Fibroblast of gingiva (primary cell): ENCODE results near the gene NUF2.
"Not testable (repeated sequence)": the region's sequence is repeated elsewhere in the genome, so short reads cannot be mapped to it uniquely, and the experiment has no call there.

Experiments used
- DNase-seq: peaks from one replicate; pipeline ENCODE4 v3.0.0-alpha.2; 2011; ENCODE audit warnings: low read depth

The NUF2 gene

GRCh38 chr1:163321311-163322305, at the start of gene NUF2:
Gene NUF2 (plus strand): TSS chr1:163321954. CDS start chr1:163326052, 4,098 bp downstream.
- peak; percentile 99 for DNase-seq

DNA sequence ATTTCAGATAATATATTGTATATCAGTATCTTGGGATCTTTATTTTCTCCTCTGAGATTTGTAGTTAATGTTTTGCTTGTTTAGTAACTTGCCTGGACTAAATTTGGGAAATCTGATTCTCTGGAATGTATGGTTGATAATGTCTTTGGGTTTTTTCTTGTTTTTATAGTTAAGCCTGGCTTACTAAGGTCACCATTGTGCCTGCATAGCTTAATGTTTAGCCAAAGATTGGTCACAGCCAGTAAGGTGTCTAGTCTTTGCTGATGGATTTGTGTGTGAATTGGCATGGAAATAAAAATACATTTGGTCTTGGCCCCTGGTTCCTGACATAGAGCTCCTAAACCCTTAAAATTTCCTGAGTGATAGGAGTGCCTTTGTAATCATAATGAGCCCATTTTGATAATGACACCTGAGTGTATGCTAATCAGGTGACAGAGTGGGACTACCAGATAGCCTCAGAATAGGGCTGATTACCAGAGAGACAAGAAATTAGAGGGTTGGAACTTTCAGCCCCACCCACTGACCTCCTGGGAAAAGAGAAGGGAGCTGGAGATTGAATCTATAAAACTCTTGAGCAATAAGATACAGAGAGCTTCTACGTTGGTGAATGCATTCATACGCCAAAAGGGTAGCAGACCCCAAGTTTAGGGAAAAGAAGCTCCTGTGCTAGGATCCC, 47.9 kb upstream of the NUF2 start:
- DNase-seq = no peak

GRCh38 chr1:163275222-163275621, 46.5 kb upstream of the NUF2 start:
- DNase-seq = no peak

DNA sequence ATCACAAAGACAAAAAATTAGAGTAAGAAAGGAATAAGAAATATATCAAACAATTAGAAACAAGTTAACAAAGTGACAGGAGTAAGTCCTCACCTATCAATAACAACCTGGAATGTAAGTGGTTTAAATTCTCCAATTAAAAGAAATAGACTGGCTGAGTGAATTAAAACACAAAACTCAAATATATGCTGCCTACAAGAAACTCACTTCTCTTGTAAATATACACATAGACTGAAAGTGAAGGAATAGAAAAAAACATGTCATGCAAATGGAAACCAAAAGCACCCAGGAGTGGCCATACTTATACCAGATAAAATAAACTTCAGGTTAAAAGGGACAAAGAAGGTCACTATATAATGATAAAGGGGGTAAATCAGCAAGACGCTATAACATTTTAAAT, 43.2 kb upstream of the NUF2 start:
- DNase-seq = no peak

DNA sequence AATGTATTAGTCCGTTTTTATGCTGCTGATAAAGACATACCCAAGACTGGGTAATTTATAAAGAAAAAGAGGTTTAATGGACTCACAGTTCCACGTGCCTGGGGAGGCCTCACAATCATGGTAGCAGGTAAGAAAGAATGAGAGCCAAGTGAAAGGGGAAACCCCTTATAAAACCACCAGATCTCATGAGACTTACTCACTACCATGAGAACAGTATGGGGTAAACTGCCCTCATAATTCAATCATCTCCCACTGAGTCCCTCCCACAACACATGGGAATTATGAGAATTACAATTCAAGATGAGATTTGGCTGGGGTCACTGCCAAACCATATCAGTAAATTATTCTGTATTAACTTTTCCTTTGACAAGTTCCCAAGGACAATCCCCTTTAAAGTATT, 36.9 kb upstream of the NUF2 start:
- DNase-seq = not testable (repeated sequence)

- peak; percentile 92 for DNase-seq
These were observed 31.6 kb upstream of the NUF2 start for GRCh38 chr1:163290025-163290640.

DNA sequence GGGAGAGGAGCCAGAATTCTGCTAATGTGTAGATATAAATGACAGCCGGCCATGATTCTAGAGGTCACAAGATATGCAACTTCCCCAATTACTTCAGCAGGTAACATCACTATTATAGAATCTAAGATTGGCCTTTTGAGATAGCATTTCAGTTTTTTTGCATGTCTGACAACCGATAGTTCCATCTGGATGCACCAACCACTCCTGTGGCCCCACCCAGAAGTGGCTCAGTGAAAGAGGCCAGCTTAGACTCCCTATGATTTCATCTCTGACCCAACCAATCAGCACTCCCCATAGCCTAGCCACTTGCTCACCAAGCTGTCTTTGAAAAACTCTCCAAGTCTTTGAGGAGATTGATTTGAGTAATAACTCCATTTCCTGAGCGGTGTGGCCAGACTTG, 30.3 kb upstream of the NUF2 start:
- DNase-seq = no peak

DNA sequence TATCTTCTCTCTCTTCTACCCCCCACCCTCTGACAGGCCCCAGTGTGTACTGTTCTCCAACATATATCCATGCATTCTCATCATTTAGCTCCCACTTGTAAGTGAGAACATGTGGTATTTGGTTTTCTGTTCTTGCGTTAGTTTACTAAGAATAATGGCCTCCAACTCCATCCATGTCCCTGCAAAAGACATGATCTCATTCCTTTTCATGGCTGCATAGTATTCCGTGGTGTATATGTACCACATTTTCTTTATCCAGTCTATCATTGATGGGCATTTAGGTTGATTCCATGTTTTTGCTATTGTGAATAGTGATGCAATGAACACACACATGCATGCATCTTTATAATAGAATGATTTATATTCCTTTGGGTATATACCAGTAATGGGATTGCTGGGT, 29.6 kb upstream of the NUF2 start:
- DNase-seq = not testable (repeated sequence)

- DNase-seq = not testable (repeated sequence)
These were observed 28.3 kb upstream of the NUF2 start for GRCh38 chr1:163293497-163293896.

DNA sequence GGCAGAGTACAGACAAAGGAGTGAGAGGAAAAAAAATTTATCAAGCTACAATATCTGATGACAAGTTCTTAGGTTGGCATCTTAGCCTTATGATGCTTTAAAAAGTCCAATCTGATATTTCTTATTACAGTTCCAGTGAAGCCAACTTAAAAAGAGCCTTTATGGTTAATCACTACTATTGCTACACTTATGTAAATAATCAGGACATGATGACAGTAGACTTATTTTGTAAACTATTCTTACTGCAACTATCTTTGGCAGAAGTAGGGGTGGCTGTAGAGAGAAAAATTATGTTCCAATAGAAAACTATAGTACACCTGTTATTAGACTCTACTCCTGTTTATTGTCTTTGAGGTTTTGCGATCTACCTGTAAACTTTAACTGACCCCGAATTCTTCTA, 25.8 kb upstream of the NUF2 start:
- peak; percentile 53 for DNase-seq

DNA sequence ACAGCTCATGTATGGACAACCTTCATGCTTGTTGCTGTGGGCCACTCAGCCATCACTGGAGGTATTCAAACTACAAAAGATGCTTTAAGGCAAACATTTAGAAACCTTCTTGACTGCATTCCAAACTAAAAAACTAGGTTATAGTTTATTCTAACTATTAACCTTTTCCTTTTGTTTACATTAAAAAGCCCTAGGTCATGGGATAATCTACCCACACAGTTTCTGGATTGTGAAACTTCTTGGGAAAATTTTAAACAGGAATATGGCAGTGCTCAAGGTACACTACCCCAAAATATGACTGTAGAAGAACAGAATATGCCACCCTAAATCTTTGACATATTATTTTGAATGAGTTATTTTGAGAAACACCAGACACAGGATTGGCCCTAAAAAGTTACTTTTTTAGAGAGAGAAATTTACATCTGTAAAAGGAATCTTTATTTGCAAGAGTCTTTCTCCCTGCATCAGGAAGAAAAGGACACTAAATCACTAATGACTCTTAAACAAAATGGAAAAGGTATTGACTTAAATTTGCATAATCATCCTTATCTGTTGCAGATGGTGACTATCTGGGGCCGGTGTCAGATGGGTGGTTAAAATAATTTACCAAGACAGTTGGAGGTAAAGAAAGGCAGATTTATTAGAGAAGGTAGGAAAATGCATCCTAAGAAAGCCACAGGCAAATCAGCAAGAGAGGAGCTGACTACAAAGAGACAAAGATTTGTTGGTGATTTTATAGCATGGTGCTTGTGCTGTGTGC, 25.1 kb upstream of the NUF2 start:
- no peak for DNase-seq

- DNase-seq = no peak
These were observed 23.4 kb upstream of the NUF2 start for GRCh38 chr1:163298365-163298764.

DNA sequence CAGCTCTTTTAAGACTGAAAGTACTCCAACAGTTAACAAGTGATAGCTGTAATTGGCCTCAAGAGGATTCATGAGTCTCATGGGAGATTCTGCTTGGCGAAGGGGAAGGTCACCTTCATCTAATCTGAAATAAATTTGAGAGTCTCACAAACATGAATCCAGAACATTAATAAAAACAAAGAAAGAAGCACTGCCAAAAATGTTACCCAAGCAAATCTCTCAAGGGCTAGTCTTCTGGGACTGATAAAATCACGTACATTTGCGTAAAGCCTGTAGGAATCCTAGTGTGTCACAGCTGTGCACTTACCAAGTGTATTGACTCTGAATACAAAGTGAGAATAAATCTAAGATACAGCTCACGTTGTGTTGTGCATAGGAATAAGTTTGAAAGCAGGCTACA, 21.2 kb upstream of the NUF2 start:
- DNase-seq = no peak

GRCh38 chr1:163303561-163303960, 18.2 kb upstream of the NUF2 start:
- DNase-seq = no peak

DNA sequence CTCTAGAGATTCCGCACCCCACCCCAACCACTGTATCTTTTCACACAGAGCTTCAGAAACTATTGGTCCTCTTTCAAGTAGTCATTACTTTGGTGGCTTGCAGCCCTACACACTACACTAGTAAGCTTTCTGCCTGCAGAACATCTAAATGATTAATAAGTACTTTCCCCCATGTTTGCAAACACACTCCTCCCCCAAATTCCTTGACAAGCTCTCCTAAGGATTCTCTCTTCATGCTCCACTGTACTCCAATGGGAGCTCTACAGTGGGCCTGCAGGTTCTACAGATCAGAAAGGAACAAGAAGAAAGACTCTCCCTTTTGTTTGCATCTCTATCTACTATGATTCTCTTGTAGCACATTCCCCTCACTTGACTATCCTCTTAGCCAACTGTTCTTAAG, 16.3 kb upstream of the NUF2 start:
- no peak for DNase-seq

DNA sequence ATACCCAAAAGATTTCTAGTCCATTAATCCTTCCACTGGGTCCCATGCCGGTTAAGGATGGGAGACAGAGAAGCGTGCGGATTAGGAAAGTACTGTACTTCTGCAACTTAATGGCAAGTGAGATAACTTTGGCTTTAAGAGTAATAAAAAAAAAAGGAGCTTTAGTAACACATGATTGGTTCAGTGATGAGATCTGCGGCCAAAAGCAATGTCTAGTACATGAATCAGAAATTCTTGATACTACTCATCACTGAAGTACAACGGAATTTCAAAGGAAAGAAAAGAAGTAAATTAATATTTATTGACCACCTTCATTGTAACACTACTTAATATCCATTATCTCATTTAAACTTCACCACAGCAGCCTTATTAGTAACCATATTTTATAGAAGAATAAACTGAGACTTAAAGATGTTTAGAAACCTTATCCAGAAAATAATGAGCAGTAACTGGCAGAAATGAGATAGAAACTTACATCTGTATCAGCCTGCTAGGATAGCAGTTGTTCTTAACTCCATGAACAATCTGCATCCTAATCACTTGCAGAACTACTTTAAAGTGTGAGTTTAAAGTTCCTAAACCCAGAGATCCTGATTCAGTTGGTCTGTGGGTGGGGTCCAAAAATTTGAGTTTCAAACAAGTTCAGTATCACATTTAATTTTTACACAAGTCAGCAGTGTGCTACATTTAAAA, 14.1 kb upstream of the NUF2 start:
- peak; percentile 62 for DNase-seq

GRCh38 chr1:163308811-163309210, 12.9 kb upstream of the NUF2 start:
- no peak for DNase-seq

DNA sequence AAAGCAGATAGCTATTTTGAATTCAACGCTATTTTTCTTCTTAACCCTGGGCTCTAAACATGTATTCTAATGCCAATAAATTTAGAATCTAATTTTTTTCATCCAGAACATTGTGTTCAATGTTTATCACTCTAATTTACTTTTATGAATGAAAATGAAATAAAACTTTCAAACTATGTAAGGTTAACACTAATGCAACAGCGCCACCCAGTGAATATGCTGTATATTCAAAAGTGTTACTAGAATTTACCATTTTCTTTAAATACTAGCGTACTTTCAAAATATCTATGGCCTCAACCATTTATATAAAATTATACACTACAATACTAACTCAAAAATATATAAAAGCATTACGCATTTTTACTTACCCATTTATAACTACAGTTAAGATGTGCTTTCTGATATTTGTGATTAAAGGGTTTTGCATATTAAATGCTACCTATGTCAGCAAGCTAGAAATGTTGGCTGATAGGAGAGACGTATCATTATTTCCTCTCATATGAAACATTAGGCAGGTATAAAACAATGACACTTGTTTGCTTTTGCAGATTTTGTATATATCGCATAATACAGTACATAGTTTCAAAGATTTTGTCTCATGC, 5.9 kb upstream of the NUF2 start:
- peak; percentile 36 for DNase-seq

DNA sequence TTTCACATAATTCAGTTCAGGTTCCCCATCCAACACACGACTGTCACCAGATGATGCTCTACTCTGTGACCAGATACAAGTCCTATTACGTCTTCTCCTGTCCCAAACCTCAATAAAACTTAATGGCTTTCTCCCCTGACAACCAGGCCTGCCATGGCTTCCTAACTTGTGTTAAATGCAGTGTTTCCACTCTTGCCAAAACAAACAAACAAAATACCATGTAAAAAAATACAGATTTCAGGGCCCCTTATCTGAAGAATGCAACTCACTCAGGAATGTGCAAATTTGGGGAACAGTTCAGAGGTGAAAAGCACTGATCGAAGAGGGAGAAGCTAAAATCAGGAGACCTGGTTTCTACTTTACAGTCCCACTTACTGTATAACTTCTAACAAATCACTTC, 863 bp upstream of the NUF2 start:
- DNase-seq = no peak

DNA sequence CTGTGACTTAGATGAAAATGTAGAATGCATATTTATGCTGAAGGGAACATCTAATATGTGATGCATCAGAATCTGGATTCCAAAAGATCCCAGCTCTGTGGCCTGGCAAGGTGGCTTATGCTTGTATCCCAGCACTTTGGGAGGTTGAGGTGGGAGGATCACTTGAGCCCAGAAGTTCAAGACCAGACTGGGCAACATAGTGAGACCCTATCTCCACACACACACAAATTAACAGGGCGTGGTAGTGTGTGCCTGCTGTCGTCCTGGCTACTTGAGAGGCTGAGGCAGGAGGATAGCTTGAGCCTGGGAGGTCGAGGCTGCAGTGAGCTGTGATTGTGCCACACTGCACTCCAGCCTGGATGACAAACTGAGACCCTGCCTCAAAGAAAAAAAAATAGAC, 1.6 kb downstream of the NUF2 start:
- not testable (repeated sequence) for DNase-seq

DNA sequence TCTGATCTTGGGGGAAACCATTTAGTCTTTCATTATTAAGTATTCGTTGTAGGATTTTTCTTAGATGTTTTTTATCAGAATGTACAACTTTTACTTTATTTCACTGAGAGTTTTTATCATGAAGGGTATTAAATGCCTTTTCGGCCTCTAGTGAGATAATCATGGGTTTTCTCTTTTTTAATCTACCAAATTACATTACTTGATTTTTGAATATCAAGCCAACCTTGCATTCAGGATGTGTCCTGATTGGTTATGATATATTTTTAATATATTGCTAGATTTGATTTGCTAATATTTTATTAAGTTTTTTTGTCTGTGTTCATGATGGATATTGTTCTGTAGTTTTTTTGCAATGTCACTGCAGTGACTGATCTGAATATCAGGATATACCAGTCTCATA, 9.4 kb downstream of the NUF2 start:
- DNase-seq = no peak
